Naive B cell (primary cell): ENCODE results near the gene MGAT5B. TPM values are rescaled to one million over a fixed set of nuclear protein-coding genes. Genes with fewer than 3 reads are reported as not detected.

Experiments
- ATAC-seq, 2 donors: fragments of 150-1000 bp; cut with Tn5 transposase; 2 replicates each; pipeline ENCODE4 v1.10.0; 2021; ENCODE audit warnings: low read depth in 2 of 2, mild to moderate bottlenecking in 2 of 2, moderate library complexity in 2 of 2
- DNase-seq: peaks from one replicate; pipeline ENCODE4 v3.0.0; 2022
- H3K27ac Mint-ChIP-seq, 6 donors: one replicate each; pipeline ENCODE4 v1.8.0; 2020 to 2022; ENCODE audit warnings: mild to moderate bottlenecking in 6 of 6, mixed read lengths in 6 of 6, moderate library complexity in 5 of 6, inconsistent platforms in 2 of 6
- H3K27me3 Mint-ChIP-seq, 3 donors: one replicate each; pipeline ENCODE4 v1.8.0; 2021 to 2022; ENCODE audit warnings: mixed read lengths in 3 of 3, mild to moderate bottlenecking in 1 of 3
- H3K36me3 Mint-ChIP-seq, 2 donors: one replicate each; pipeline ENCODE4 v1.8.0; 2020 to 2022; ENCODE audit warnings: mixed read lengths in 2 of 2, inconsistent platforms in 1 of 2, mild to moderate bottlenecking in 1 of 2
- H3K4me1 Mint-ChIP-seq, 3 donors: one replicate each; pipeline ENCODE4 v1.8.0; 2020 to 2022; ENCODE audit warnings: mixed read lengths in 3 of 3, inconsistent platforms in 1 of 3, mild to moderate bottlenecking in 1 of 3, moderate library complexity in 1 of 3
- H3K4me3 Mint-ChIP-seq, 8 donors: one replicate each; pipeline ENCODE4 v1.8.0; 2020 to 2022; ENCODE audit warnings: mild to moderate bottlenecking in 8 of 8, mixed read lengths in 8 of 8, moderate library complexity in 8 of 8, inconsistent platforms in 2 of 8
- H3K9me3 Mint-ChIP-seq, 7 donors: one replicate each; pipeline ENCODE4 v1.8.0; 2020 to 2022; ENCODE audit warnings: mixed read lengths in 7 of 7, mild to moderate bottlenecking in 5 of 7, inconsistent platforms in 2 of 7, moderate library complexity in 1 of 7
- polyA plus RNA-seq, 6 donors: library from polyadenylated mRNA; unstranded; fragments of 300-500 nt; fragmentation: Illumina TruSeq; gene quantifications; one replicate each; pipeline ENCODE4 v1.2.3, GENCODE V29; 2021; ENCODE audit warnings: low read depth in 6 of 6

Gene MGAT5B
- polyA plus RNA-seq, 6 donors from 2014 or later, result not detected

DNA sequence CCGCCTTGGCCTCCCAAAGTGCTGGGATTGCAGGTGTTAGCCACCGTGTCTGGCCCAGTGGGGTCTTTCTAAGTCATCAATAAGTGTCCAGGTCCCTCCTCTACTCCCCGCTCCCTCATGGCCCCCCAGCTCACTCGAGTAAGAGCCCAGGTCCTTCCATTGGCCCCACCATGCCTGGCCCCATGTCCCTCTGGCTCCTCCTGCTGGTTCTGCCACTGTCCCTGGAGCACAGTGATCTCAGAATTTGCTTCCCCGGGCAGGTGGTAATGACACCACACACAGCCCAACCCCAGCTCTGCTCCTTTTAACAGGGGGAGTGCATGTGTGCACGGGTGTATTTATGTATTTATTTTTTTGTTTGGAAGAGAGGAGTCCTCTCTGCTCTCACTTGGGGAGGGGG lies 19.6 kb downstream of the MGAT5B start:
- ATAC-seq, result no peak
- H3K27ac Mint-ChIP-seq, result peak overlapping the region in 1 of 6 donors; percentile 54
- H3K4me1 Mint-ChIP-seq, result no peaks in the 10 kb centered on the region
- H3K4me3 Mint-ChIP-seq, result no peak overlapping the region
- DNase-seq, result no peak
- no peaks in the 10 kb centered on the region for H3K9me3 Mint-ChIP-seq
- H3K27me3 Mint-ChIP-seq, result peaks cover 0 to 7% (median 0%) of the 10 kb centered on the region in 3 donors
- H3K36me3 Mint-ChIP-seq, result no peaks in the 10 kb centered on the region

DNA sequence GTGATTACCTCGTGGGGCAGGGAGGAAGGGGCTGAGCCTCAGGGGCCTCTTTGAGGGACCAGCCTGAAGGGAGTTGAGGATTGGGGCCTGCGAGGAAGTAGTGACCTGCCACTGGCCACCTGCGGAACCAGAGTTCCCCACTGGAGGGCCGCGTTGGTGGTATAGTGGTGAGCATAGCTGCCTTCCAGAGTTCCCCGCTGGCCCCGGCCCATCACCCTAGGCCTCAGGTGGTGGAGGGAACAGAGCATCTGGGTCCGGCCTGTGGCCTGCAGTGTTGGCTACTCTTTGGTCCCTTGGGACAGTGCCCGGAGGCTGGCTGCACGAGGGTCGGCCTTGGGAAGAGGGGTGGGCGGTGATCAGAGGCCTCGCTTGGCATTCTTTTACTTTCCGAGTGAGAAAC lies 20.5 kb downstream of the MGAT5B start:
- ATAC-seq (no peak), DNase-seq (no peak)
- peaks cover 0 to 7% (median 0%) of the 10 kb centered on the region in 3 donors for H3K27me3 Mint-ChIP-seq
- no peaks in the 10 kb centered on the region for H3K4me1 Mint-ChIP-seq
- no peaks in the 10 kb centered on the region for H3K36me3 Mint-ChIP-seq
- no peaks in the 10 kb centered on the region for H3K9me3 Mint-ChIP-seq
- no peak overlapping the region for H3K4me3 Mint-ChIP-seq
- no peak overlapping the region for H3K27ac Mint-ChIP-seq

GRCh38 chr17:76889323-76889722 lies 21.1 kb downstream of the MGAT5B start:
- no peak overlapping the region for H3K27ac Mint-ChIP-seq
- no peaks in the 10 kb centered on the region for H3K36me3 Mint-ChIP-seq
- DNase-seq, result no peak
- no peak for ATAC-seq
- H3K9me3 Mint-ChIP-seq, result no peaks in the 10 kb centered on the region
- H3K4me3 Mint-ChIP-seq, result no peak overlapping the region
- no peaks in the 10 kb centered on the region for H3K4me1 Mint-ChIP-seq
- H3K27me3 Mint-ChIP-seq, result peaks cover 0 to 7% (median 0%) of the 10 kb centered on the region in 3 donors

DNA sequence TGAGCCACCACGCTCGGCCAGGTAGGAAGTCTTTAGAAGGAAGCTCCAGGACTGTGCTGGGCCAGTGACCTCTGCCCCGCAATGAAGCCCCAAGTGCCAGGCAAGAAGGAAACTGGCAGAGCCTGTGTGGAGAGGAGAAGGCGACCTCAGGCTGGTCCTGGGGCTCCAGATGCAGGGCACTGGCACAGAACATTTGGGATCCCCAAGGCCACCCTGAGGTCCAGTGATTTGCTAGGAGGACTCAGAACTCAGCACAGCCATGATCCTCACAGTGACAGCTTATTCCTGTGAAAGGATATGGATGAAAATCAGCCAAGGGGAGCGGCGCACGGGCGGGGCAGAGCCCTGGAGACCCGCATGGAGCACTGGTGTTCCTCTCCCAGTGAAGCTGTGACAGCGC lies 24.1 kb downstream of the MGAT5B start:
- Mint-ChIP-seq H3K9me3 (no peaks in the 10 kb centered on the region), H3K36me3 (no peaks in the 10 kb centered on the region), H3K4me1 (no peaks in the 10 kb centered on the region), H3K27ac (no peak overlapping the region), H3K4me3 (no peak overlapping the region), H3K27me3 (peaks cover 0 to 7% (median 0%) of the 10 kb centered on the region in 3 donors)
- no peak for ATAC-seq
- DNase-seq, result no peak

DNA sequence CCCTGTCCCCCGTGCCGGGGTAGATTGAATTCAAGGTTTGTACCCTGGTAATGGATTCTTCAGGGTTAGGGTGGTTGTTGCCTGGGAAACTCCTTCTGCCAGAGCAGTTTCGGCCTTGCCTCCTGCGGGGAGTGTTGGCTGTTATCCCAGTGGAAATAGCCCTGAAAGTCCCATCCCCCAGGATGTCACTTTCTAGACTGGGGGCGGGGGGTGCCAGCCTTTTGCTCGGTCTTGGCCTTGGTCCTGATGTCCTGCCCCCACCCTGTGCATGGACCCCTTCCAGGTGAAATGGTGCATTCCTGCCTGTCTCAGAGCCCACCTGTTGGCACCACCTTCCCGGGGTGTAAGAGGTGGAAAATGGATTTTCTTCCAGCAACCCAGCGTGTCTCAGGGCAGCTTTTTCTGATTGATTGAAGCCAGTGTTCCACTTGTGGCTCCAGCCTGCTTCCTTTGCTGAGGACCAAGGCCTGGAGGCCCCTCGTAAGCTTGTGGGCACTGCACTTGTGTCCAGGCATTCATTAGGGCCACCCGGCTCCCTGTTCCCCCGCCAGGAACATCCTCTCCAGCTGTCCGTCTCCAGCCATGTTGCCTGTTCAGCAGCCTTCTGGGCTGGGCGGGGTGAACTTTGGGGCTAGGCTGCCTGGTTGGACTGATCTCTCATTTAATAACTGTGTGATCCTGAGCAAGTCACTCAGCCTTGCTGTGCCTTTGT lies 25.6 kb downstream of the MGAT5B start:
- H3K4me3 Mint-ChIP-seq, result no peak overlapping the region
- ATAC-seq (no peak), DNase-seq (no peak)
- H3K36me3 Mint-ChIP-seq, result no peaks in the 10 kb centered on the region
- no peaks in the 10 kb centered on the region for H3K9me3 Mint-ChIP-seq
- H3K27ac Mint-ChIP-seq, result no peak overlapping the region
- no peaks in the 10 kb centered on the region for H3K27me3 Mint-ChIP-seq
- H3K4me1 Mint-ChIP-seq, result no peaks in the 10 kb centered on the region

GRCh38 chr17:76894842-76895241 lies 26.6 kb downstream of the MGAT5B start:
- Mint-ChIP-seq H3K9me3 (no peaks in the 10 kb centered on the region), H3K36me3 (no peaks in the 10 kb centered on the region)
- ATAC-seq, result no peak

GRCh38 chr17:76897023-76897422 lies 28.8 kb downstream of the MGAT5B start:
- H3K4me1 Mint-ChIP-seq, result no peaks in the 10 kb centered on the region
- ATAC-seq (no peak), DNase-seq (no peak)
- no peaks in the 10 kb centered on the region for H3K9me3 Mint-ChIP-seq
- H3K4me3 Mint-ChIP-seq, result no peak overlapping the region
- H3K27me3 Mint-ChIP-seq, result no peaks in the 10 kb centered on the region
- H3K36me3 Mint-ChIP-seq, result no peaks in the 10 kb centered on the region
- no peak overlapping the region for H3K27ac Mint-ChIP-seq

More at GRCh38 chr17:76894842-76895241, 26.6 kb downstream of the MGAT5B start:
- no peaks in the 10 kb centered on the region for H3K4me1 Mint-ChIP-seq
- H3K4me3 Mint-ChIP-seq, result no peak overlapping the region
- no peak for DNase-seq
- no peaks in the 10 kb centered on the region for H3K27me3 Mint-ChIP-seq
- H3K27ac Mint-ChIP-seq, result no peak overlapping the region

- Mint-ChIP-seq H3K27me3 (no peaks in the 10 kb centered on the region), H3K36me3 (no peaks in the 10 kb centered on the region), H3K4me3 (no peak overlapping the region), H3K4me1 (no peaks in the 10 kb centered on the region), H3K9me3 (no peaks in the 10 kb centered on the region), H3K27ac (no peak overlapping the region)
- ATAC-seq (no peak), DNase-seq (no peak)
Measured at GRCh38 chr17:76899414-76899813, 31.2 kb downstream of the MGAT5B start.

DNA sequence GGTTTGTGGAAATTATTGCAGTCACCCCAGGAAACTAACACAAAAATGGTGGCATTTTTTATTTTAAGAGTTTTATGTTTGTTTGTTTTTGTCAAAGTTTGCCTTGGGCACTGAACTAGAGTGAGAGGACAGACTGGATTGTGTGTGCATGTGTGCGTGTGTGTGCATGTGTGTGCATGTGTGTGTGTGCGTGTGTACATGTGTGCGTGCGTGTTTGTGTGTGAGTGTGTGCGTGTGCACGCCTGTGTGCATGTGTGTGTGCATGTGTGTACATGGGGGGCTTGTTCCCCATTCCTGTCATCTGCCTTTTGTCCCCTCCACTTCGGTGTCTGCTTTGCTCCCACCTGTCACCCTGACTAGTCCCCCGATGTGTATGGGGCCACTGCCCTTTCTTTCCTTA lies 32.5 kb downstream of the MGAT5B start:
- Mint-ChIP-seq H3K4me3 (no peak overlapping the region), H3K4me1 (no peaks in the 10 kb centered on the region), H3K36me3 (no peaks in the 10 kb centered on the region), H3K27ac (no peak overlapping the region), H3K9me3 (no peaks in the 10 kb centered on the region), H3K27me3 (peaks cover 0 to 4% (median 0%) of the 10 kb centered on the region in 3 donors)
- ATAC-seq, result no peak
- no peak for DNase-seq

DNA sequence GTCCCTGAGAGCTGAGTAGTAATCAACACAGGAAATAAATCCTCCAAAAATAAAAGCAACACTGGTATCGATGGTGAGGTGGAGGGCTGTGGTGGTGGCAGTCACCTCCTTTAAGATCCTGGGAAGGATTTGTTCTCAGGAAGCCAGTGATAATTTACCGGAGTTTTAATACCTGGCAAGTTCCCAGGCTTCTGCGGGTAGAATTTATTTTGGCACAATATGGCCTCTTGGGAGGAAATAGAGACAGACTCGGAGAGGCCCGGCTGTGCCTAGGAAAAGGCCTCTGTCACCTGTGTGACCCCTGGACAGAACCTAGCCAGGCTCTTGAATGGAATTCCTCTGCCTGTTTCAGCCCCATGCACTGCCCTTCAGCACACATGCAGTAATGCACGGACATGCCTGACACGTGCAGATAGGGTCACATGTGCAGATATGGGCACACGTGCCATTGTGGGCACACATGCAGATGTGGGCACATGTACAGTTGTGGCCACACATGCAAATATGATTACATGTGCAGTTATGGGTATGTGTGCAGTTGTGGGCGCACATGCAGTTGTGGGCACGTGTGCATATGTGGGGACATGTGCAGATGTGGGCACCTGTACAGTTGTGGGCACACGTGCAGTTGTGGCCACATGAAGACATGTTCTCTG lies 33.5 kb downstream of the MGAT5B start:
- H3K27ac Mint-ChIP-seq, result no peak overlapping the region
- DNase-seq (no peak), ATAC-seq (no peak)
- H3K27me3 Mint-ChIP-seq, result peaks cover 0 to 4% (median 0%) of the 10 kb centered on the region in 3 donors
- H3K4me3 Mint-ChIP-seq, result no peak overlapping the region
- peaks cover 0 to 2% (median 0%) of the 10 kb centered on the region in 7 donors for H3K9me3 Mint-ChIP-seq
- no peaks in the 10 kb centered on the region for H3K4me1 Mint-ChIP-seq
- H3K36me3 Mint-ChIP-seq, result no peaks in the 10 kb centered on the region

DNA sequence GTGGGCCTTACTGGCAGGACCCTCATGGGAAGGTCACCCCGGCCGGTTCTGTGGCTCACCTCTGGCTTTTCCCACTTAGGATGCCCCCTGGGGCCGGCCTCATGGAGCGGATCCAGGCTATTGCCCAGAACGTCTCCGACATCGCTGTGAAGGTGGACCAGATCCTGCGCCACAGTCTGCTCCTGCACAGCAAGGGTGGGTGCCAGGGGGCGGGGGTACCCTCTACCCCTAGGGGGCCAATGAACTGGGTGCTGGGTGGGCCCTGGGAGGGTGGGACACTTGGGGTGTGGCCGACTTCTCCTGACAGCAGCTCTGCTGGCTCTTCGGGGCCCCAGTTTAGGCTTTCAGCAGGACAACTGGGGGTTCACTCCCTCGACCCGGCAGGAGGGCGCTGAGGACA lies 34.3 kb downstream of the MGAT5B start:
- ATAC-seq (no peak), DNase-seq (no peak)
- peaks cover 0 to 3% (median 2%) of the 10 kb centered on the region in 7 donors for H3K9me3 Mint-ChIP-seq
- no peak overlapping the region for H3K4me3 Mint-ChIP-seq
- H3K27me3 Mint-ChIP-seq, result peaks cover 0 to 4% (median 0%) of the 10 kb centered on the region in 3 donors
- no peaks in the 10 kb centered on the region for H3K4me1 Mint-ChIP-seq
- no peak overlapping the region for H3K27ac Mint-ChIP-seq
- H3K36me3 Mint-ChIP-seq, result peaks cover 0 to 2% of the 10 kb centered on the region in 2 donors

DNA sequence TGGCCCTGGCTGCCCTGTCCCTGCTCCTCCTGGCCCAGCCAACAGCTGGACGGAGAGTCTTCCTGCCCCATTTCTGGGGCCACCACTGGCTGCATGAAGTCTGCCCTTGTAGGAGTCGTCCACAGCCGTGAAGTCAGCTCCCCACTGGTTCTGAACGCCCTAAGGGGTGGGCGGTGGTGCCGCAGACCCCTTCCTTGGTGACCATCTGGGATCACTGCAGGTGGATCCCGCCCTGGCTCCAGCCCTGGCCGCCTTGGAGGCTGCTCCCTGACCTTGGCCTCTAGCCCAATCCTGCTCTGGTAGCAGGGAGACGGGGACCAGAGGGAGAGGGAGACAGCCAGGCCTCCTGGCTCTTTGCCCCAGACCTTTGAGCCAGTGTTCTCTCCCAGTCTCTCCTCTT lies 35.4 kb downstream of the MGAT5B start:
- H3K27me3 Mint-ChIP-seq, result peaks cover 0 to 4% (median 0%) of the 10 kb centered on the region in 3 donors
- H3K4me1 Mint-ChIP-seq, result no peaks in the 10 kb centered on the region
- peaks cover 0 to 7% (median 5%) of the 10 kb centered on the region in 7 donors for H3K9me3 Mint-ChIP-seq
- no peak overlapping the region for H3K27ac Mint-ChIP-seq
- DNase-seq (no peak), ATAC-seq (no peak)
- H3K36me3 Mint-ChIP-seq, result peaks cover 0 to 7% of the 10 kb centered on the region in 2 donors
- H3K4me3 Mint-ChIP-seq, result no peak overlapping the region

- H3K36me3 Mint-ChIP-seq, result peaks cover 0 to 7% of the 10 kb centered on the region in 2 donors
- no peak overlapping the region for H3K27ac Mint-ChIP-seq
- no peak overlapping the region for H3K4me3 Mint-ChIP-seq
- DNase-seq, result no peak
- no peak for ATAC-seq
- peaks cover 1 to 4% (median 3%) of the 10 kb centered on the region in 3 donors for H3K27me3 Mint-ChIP-seq
- H3K4me1 Mint-ChIP-seq, result no peaks in the 10 kb centered on the region
- H3K9me3 Mint-ChIP-seq, result peaks cover 0 to 7% (median 5%) of the 10 kb centered on the region in 7 donors
Measured at GRCh38 chr17:76904116-76904515, 35.9 kb downstream of the MGAT5B start.

- H3K36me3 Mint-ChIP-seq, result peaks cover 0 to 7% of the 10 kb centered on the region in 2 donors
- DNase-seq (no peak), ATAC-seq (no peak)
- H3K4me3 Mint-ChIP-seq, result no peak overlapping the region
- H3K27me3 Mint-ChIP-seq, result peaks cover 4 to 12% (median 4%) of the 10 kb centered on the region in 3 donors
- H3K4me1 Mint-ChIP-seq, result no peaks in the 10 kb centered on the region
- H3K9me3 Mint-ChIP-seq, result peaks cover 0 to 7% (median 5%) of the 10 kb centered on the region in 7 donors
- H3K27ac Mint-ChIP-seq, result no peak overlapping the region
Measured at GRCh38 chr17:76905036-76905435, 36.8 kb downstream of the MGAT5B start.
